HK-2 (cell line): ENCODE measurements around the gene HBEGF.
"Not testable (repeated sequence)": the region's sequence is repeated elsewhere in the genome, so short reads cannot be mapped to it uniquely, and the experiment has no call there.

Experiments used
- DNase-seq: peaks from one replicate; pipeline ENCODE4 v3.0.0-alpha.2; 2018; ENCODE audit not compliant: unreplicated experiment

HBEGF gene

GRCh38 chr5:140360681-140361479 lies 14.5 kb upstream of the HBEGF start:
- DNase-seq: no peak

DNA sequence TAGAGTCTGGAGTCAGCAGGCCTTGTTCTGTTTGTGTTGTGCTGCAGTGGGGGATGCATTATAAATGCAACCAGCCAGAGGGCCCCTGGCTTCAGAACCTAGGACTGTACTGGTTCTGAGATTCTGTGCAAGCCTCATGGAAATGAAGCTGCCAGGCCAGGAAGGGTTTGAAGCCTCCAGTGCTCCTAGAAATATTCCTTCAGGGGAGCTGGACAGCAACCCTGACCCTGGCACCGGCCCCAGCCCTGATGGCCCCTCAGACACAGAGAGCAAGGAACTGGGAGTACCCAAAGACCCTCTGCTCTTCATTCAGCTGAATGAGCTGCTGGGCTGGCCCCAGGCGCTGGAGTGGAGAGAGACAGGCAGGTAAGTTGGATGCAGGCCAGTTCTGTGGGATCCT lies 13.7 kb upstream of the HBEGF start, which contains the start of gene SLC4A9:
SLC4A9 (plus strand) TSS at position 94 of the 400 bp plus-strand sequence; CDS start at position 137, 43 bp downstream.
- no peak for DNase-seq

- no peak for DNase-seq
Measured at GRCh38 chr5:140358738-140359310, 12.4 kb upstream of the HBEGF start.

GRCh38 chr5:140357726-140358093 lies 11.3 kb upstream of the HBEGF start:
- DNase-seq: peak; percentile 83

GRCh38 chr5:140356853-140357725 lies 10.7 kb upstream of the HBEGF start:
- DNase-seq: no peak

GRCh38 chr5:140355546-140355945 lies 9.1 kb upstream of the HBEGF start:
- no peak for DNase-seq

DNA sequence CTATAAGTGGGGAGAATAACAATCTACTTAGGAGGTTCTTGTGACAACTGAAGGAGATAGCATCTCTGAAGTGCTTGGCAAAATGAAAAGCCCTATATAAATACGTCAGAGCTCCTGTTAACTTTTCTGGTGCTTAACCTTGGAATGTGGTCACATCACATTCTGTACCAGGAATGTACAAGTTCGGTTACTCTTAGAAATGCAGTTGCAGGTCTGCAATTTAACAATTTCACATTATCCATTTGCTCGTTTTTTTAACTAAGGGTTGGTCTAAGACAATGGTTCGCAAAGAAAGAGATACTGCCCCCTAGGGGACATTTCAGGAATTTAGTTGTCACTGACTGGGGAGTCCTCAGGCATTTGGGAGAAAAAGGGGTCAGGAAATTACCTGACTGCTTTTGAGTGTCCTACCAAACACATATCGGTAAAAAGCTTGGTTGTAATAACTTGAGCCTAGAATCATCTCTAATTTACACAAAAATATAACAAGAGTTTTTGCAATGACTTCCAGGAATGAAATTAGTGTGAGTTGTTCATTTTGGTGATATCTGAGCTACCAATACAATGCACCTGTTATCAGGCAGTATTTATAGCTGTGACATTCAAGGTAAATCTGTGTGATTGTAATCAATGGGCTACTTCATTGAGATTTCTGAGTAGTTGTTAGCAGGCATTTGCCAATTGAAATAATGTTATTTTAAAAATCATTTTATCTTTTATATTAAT lies 5.4 kb upstream of the HBEGF start:
- no peak for DNase-seq

- DNase-seq: no peak
Measured at GRCh38 chr5:140349244-140349643, 2.8 kb upstream of the HBEGF start.

DNA sequence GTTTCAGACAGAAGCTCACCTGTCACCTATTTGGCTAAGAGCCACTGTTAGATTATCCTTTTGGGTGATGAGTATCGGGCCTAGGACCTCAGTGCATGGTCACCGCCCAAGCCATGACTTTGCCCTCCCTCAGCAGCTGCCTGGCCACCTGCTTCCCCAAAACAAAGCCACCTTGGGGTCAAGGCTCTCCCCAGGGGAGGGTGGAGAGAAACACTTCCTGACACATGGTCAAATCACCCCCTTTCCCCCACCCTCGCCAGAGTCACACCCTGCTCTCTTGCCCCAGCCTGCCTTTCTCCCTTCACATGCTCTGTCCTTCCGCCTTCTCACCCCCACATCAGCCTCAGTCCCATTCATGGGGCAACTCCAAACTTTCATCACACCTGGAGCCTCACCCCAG lies 1.7 kb upstream of the HBEGF start:
- DNase-seq: no peak

DNA sequence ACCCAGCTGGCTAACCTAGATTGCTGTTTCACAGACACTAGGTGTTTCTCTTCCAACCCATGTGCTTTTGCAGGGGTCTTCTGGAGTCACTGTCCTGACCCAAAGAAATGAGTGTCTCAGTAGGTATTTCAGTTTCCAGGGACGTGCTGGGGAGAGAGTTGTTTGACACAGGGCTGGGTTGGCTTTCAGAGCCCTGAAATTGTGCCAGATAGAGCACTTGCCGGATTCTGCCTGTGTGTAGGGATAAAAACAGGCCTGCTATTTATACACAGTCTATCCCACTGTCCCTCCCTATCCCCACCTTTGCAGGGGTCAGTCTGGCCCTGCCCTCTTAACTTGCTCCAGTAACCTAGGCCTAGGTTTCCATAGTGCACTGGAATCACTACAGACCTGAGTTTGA lies 957 bp upstream of the HBEGF start:
- no peak for DNase-seq

DNA sequence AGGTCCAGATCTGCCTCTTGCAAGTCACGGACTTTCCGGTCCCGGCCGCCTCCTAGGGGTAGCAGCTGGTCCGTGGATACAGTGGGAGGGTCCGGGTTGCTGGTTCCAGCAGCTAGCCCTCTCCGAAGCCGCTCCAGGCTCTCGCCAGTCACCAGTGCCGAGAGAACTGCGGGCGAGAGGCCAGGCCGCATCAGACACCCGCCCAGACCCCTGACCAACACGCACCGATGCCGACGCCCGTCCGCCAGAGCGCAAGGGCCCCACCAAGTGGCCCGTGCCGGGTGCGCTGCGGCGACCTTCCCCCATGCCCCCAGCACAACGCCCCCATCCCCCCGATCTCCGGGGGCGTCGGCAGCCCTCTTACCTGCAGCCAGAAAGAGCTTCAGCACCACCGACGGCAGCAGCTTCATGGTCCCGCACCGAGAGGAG lies 470 bp downstream of the HBEGF start:
- DNase-seq: peak; percentile 53

GRCh38 chr5:140344683-140345423 lies 1.6 kb downstream of the HBEGF start:
- peak; percentile 67 for DNase-seq

- not testable (repeated sequence) for DNase-seq
Measured at GRCh38 chr5:140343849-140344248, 2.6 kb downstream of the HBEGF start.

DNA sequence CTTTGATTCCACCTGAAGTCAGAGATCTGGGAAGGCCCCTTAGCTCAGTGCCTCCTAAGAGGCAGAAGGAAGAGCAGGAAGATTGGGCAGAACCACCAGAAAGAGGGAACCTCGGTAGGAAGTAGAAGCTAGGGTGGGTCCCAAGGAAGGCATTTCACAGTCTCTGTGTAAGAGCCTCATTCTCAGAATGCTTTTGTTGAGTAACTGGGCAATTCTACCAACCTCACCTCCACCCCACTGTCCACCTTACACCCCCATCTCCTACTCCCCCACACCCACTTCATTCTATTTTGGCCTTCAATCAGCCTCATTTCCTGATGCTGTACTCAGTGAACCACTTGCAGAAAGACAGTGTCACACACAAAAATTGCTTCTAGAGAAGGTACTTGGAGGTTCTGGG lies 3.5 kb downstream of the HBEGF start:
- no peak for DNase-seq

DNA sequence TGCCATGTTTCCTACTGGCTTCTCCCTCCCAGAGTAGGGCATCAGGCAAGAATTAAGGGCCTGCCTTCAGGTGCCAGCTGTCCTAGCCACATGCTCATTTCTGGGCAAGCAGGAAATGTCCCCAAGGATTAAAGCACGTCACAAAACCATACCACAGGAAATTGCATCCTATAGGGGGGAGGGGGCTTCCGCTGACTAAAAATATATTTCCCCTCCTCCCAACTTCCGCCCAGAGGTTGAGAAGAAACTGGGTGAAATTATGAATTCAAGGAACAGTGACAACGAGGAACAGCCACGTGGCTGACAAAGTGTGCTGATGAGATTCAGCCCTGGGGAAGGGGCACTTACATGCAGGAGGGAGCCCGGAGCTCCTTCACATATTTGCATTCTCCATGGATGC lies 4.1 kb downstream of the HBEGF start:
- DNase-seq: no peak

DNA sequence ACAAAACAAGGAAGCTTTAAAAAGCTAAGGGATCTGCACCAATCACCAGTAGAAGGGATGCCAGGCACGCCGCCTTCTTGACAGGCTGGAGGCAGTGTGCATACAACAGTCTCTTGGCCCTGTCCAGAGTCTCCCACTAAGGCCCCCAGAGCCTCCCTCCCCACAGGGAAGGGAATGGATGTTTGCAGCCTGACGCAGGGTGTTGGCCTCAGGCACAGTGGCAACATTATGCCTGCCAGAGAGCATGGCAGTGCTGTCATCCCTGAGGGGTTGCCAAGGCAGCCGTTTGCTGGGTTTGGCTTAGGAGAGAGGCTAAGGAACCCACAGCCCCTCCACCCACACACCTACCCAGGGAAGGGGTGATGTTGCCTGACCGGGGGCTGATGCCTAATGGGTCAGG lies 4.8 kb downstream of the HBEGF start:
- DNase-seq: no peak

DNA sequence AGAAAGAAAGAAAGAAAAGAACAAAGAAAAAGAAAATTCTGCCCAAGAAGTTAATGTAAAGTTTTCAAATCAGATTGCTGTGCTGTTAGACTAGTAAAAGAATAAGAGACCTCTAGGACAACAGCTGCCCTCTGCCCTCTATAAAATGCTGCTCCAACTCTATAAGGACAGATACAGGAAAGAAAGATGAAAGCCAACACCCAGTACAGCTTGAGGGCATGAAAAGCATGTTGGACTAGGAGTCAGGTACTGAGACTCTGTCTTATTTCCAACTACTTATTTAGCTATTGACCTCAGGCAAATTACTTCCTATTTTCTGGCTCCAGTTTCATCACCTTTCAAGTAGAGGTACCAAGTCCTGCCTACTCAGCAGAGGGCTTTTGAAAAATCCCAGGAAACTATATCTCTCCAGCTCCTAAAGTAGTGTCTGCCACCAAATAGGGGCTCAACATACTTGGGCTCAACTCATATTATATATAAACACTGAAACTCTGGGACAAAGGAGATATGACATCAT lies 5.7 kb downstream of the HBEGF start:
- no peak for DNase-seq

- DNase-seq: no peak
Measured at GRCh38 chr5:140339636-140340035, 6.8 kb downstream of the HBEGF start.

DNA sequence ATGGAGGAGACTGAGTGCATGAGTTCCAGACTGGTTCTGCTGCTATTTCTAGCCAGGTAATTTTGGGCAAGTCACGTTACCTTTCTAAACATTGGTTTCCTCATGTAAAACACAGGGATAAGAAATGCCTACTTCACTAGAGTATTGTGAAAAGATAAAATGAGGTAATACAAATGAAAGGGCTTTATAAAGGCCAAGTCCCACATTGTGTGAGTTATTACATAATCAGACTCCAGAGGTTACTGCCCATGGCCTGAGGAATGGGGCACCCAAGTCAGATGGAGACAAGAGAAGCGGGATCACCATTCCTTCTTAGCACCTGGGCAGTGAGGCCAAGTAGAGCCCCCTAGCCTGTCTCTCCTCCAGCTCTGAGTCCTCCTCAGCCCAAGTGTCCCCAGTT lies 7.5 kb downstream of the HBEGF start:
- DNase-seq: no peak

- DNase-seq: no peak
Measured at GRCh38 chr5:140338336-140338735, 8.1 kb downstream of the HBEGF start.

DNA sequence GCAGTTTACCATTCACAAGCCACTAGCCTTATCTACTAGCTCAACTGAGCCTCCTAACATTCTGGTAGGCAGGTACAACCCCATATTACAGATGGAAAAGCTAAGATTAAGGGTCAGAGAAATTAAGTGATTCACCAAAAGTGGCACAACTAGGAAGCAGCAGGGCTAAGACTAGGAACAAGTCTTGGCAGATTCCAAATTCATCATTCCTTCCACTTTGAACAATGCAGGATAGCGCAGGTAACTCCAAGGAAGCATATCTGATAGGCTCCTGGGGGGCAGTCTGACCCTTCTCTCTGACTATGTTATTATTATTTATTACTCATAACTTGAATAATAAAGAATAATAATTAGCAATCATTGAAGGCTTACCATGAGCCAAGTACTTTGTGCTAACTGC lies 8.5 kb downstream of the HBEGF start:
- DNase-seq: no peak
